IMR-90 (cell line): Measurements from ENCODE around the gene MRC2. TPM values are rescaled to one million over a fixed set of nuclear protein-coding genes. Genes with fewer than 3 reads are reported as not detected.

Experiments
- ATAC-seq: fragments of 200-7000 bp; cut with Tn5 transposase; 2 replicates; pipeline ENCODE4 v1.9.1; 2020; ENCODE audit warnings: low read depth, mild to moderate bottlenecking, moderate library complexity
- BruUV-seq: library from RNA; stranded (reverse); fragments of 400-500 nt; replicated peaks from 2 replicates; lab custom pipeline; 2021; lab: Mats Ljungman, UMichigan
- CTCF ChIA-PET: fragments of 300-600 bp; formaldehyde crosslinking; extraction: SDS; loops from one replicate; lab custom pipeline; 2021; ENCODE audit warnings: antibody characterized with exemption; lab: Yijun Ruan, JAX
- POLR2A ChIA-PET: fragments of 300-600 bp; sonication (Branson Sonifier 250); formaldehyde crosslinking; loops from one replicate; lab custom pipeline; 2022; ENCODE audit warnings: antibody characterized with exemption; ENCODE audit not compliant: unreplicated experiment; lab: Charles Lee
- DNase-seq: peaks from one replicate; pipeline ENCODE4 v3.0.0; 2013
- H2AFZ ChIP-seq: replicated peaks from 2 replicates; pipeline ENCODE3; 2013; ENCODE audit warnings: low read length, mild to moderate bottlenecking; ENCODE audit not compliant: poor library complexity
- H2AK5ac ChIP-seq: 2 replicates; pipeline ENCODE4 v1.6.1; 2013; ENCODE audit warnings: low read depth, low read length, inconsistent platforms
- H2AK9ac ChIP-seq: replicated peaks from 2 replicates; pipeline ENCODE3; 2013; ENCODE audit warnings: mild to moderate bottlenecking, low read depth, low read length, moderate library complexity; ENCODE audit not compliant: poor library complexity
- H2BK120ac ChIP-seq: 2 replicates; pipeline ENCODE4 v1.6.1; 2013; ENCODE audit warnings: low read depth, low read length, inconsistent platforms
- H2BK15ac ChIP-seq: 3 replicates; pipeline ENCODE4 v1.6.1; 2013; ENCODE audit warnings: low read depth, low read length, inconsistent platforms
- H2BK20ac ChIP-seq: 2 replicates; pipeline ENCODE4 v1.6.1; 2013; ENCODE audit warnings: low read depth, mild to moderate bottlenecking, inconsistent platforms, low read length, moderate library complexity
- H2BK5ac ChIP-seq: 2 replicates; pipeline ENCODE4 v1.6.1; 2013; ENCODE audit warnings: mild to moderate bottlenecking, low read depth, low read length, inconsistent platforms; ENCODE audit not compliant: poor library complexity, severe bottlenecking
- H3K14ac ChIP-seq: replicated peaks from 2 replicates; pipeline ENCODE4 v1.6.1; 2013; ENCODE audit warnings: low read depth, low read length, inconsistent platforms
- H3K18ac ChIP-seq: 2 replicates; pipeline ENCODE4 v1.6.1; 2013; ENCODE audit warnings: low read depth, low read length, control low read depth
- H3K23ac ChIP-seq: 2 replicates; pipeline ENCODE4 v1.6.1; 2013; ENCODE audit warnings: low read depth, low read length, inconsistent platforms
- H3K27ac ChIP-seq: 2 replicates; pipeline ENCODE4 v1.5.1; 2013; ENCODE audit warnings: mild to moderate bottlenecking, control low read depth, low read length; ENCODE audit not compliant: insufficient read depth
- H3K27me3 ChIP-seq: 2 replicates; pipeline ENCODE4 v1.6.1; 2013; ENCODE audit warnings: low read length; ENCODE audit not compliant: control insufficient read depth, insufficient read depth
- H3K36me3 ChIP-seq: 2 replicates; pipeline ENCODE4 v1.6.1; 2013; ENCODE audit warnings: low read length, mixed read lengths; ENCODE audit not compliant: control insufficient read depth, insufficient read depth
- H3K4ac ChIP-seq: 2 replicates; pipeline ENCODE4 v1.6.1; 2013; ENCODE audit warnings: low read depth, low read length, inconsistent platforms
- H3K4me1 ChIP-seq: 2 replicates; pipeline ENCODE4 v1.6.1; 2013; ENCODE audit warnings: low read length, mixed read lengths; ENCODE audit not compliant: control insufficient read depth, insufficient read depth
- H3K4me2 ChIP-seq: 2 replicates; pipeline ENCODE4 v1.6.1; 2013; ENCODE audit warnings: low read depth, mild to moderate bottlenecking, control low read depth, low read length, moderate library complexity
- H3K4me3 ChIP-seq: 2 replicates; pipeline ENCODE4 v1.5.1; 2013; ENCODE audit warnings: low read depth, mild to moderate bottlenecking, control low read depth, low read length, moderate library complexity; ENCODE audit not compliant: insufficient read depth
- H3K56ac ChIP-seq: 2 replicates; pipeline ENCODE4 v1.6.1; 2013; ENCODE audit warnings: low read length, inconsistent platforms; ENCODE audit not compliant: insufficient read depth; ENCODE audit errors: extremely low read depth
- H3K79me1 ChIP-seq, 2 experiments: 2 replicates each; pipeline ENCODE4 v1.6.1; 2013; ENCODE audit warnings: low read length in 2 of 2, inconsistent platforms in 1 of 2, low read depth in 1 of 2
- H3K9ac ChIP-seq: 2 replicates; pipeline ENCODE4 v1.6.1; 2013; ENCODE audit warnings: low read depth, low read length, control low read depth
- H3K9me1 ChIP-seq: 2 replicates; pipeline ENCODE4 v1.6.1; 2013; ENCODE audit warnings: low read length, inconsistent platforms; ENCODE audit not compliant: insufficient read depth
- H3K9me3 ChIP-seq: 2 replicates; pipeline ENCODE4 v1.6.1; 2013; ENCODE audit warnings: low read length; ENCODE audit not compliant: control insufficient read depth, insufficient read depth
- H4K20me1 ChIP-seq: 2 replicates; pipeline ENCODE4 v1.6.1; 2013; ENCODE audit warnings: low read length, inconsistent platforms; ENCODE audit not compliant: insufficient read depth
- H4K5ac ChIP-seq: 2 replicates; pipeline ENCODE4 v1.6.1; 2013; ENCODE audit warnings: mild to moderate bottlenecking, low read depth, low read length, control low read depth
- H4K8ac ChIP-seq, 2 experiments: 2 replicates each; pipeline ENCODE4 v1.6.1; 2013; ENCODE audit warnings: low read depth in 2 of 2, low read length in 2 of 2, control low read depth in 1 of 2, inconsistent platforms in 1 of 2
- H4K91ac ChIP-seq: 2 replicates; pipeline ENCODE4 v1.6.1; 2013; ENCODE audit warnings: low read depth, low read length, inconsistent platforms; ENCODE audit not compliant: insufficient read depth
- BHLHE40 ChIP-seq: fragments of 150-350 bp; IDR thresholded peaks from 2 replicates; pipeline ENCODE4 v1.6.1; 2016; ENCODE audit warnings: mild to moderate bottlenecking, low read depth, low read length
- CEBPB ChIP-seq: IDR thresholded peaks from 2 replicates; pipeline ENCODE4 v1.6.1; 2012; ENCODE audit warnings: low read depth, low read length, improper control_type of control experiment
- CHD1 ChIP-seq: IDR thresholded peaks from 2 replicates; pipeline ENCODE4 v1.6.1; 2012; ENCODE audit warnings: low read depth, low read length, improper control_type of control experiment
- FOS ChIP-seq: fragments of 150-350 bp; IDR thresholded peaks from 2 replicates; pipeline ENCODE4 v1.6.1; 2016; ENCODE audit warnings: low read depth, low read length
- MAFK ChIP-seq: IDR thresholded peaks from 2 replicates; pipeline ENCODE4 v1.6.1; 2012; ENCODE audit warnings: low read depth, low read length, improper control_type of control experiment
- MAZ ChIP-seq: IDR thresholded peaks from 2 replicates; pipeline ENCODE4 v1.6.1; 2012; ENCODE audit warnings: low read depth, mild to moderate bottlenecking, low read length, improper control_type of control experiment, moderate library complexity, borderline replicate concordance
- MXI1 ChIP-seq: IDR thresholded peaks from 2 replicates; pipeline ENCODE4 v1.6.1; 2012; ENCODE audit warnings: low read depth, mild to moderate bottlenecking, low read length, moderate library complexity, borderline replicate concordance
- NFE2L2 ChIP-seq: fragments of 150-350 bp; IDR thresholded peaks from 2 replicates; pipeline ENCODE4 v1.6.1; 2016; ENCODE audit warnings: low read depth, mild to moderate bottlenecking, low read length
- POLR2A ChIP-seq: IDR thresholded peaks from 2 replicates; pipeline ENCODE4 v1.6.1; 2012; ENCODE audit warnings: mild to moderate bottlenecking, low read depth, low read length
- RAD21 ChIP-seq: IDR thresholded peaks from 2 replicates; pipeline ENCODE4 v1.6.1; 2012; ENCODE audit warnings: low read length, improper control_type of control experiment
- RCOR1 ChIP-seq: IDR thresholded peaks from 2 replicates; pipeline ENCODE4 v1.6.1; 2012; ENCODE audit warnings: mild to moderate bottlenecking, low read length, improper control_type of control experiment; ENCODE audit not compliant: insufficient replicate concordance
- RFX5 ChIP-seq: IDR thresholded peaks from 2 replicates; pipeline ENCODE4 v1.8.0; 2012; ENCODE audit warnings: low read depth, mild to moderate bottlenecking, low read length, moderate library complexity
- SMC3 ChIP-seq: fragments of 150-350 bp; IDR thresholded peaks from 2 replicates; pipeline ENCODE4 v1.6.1; 2016; ENCODE audit warnings: low read depth, mild to moderate bottlenecking, antibody characterized with exemption, low read length, moderate library complexity
- WGBS, 2 experiments: methylation state at CpG; one replicate each; pipeline versions ENCODE4 v1.1.5 to v1.1.7; 2013; ENCODE audit warnings: missing lambda C conversion rate in 2 of 2; ENCODE audit not compliant: insufficient read length in 1 of 2; ENCODE audit errors: extremely low coverage in 2 of 2; 5-methylcytosine and 5-hydroxymethylcytosine counted together
- dilution Hi-C: fragments of 300-500 bp; cut with HindIII; formaldehyde crosslinking; loops from one replicate; pipeline ENCODE4 v1.14.3; 2018; ENCODE audit warnings: low sequenced_read_pairs; ENCODE audit not compliant: unreplicated experiment
- in situ Hi-C: fragments of 300-500 bp; cut with MboI; formaldehyde crosslinking; loops from 3 replicates; pipeline ENCODE4 v1.14.3; 2019; ENCODE audit warnings: low sequenced_read_pairs, inconsistent platforms, mixed read lengths
- intact Hi-C: fragments of 100-400 bp; cut with micrococcal nuclease; formaldehyde crosslinking; loops from 2 replicates; pipeline ENCODE4 v1.10.0; 2022
- polyA plus RNA-seq, 3 experiments: library from polyadenylated mRNA; depleted of rRNA; stranded (reverse); fragments of >200 nt; gene quantifications; 2 replicates each; pipeline ENCODE4 v1.2.3, GENCODE V29; 2012; ENCODE audit warnings: low replicate concordance in 1 of 3
- total RNA-seq: library from RNA; depleted of rRNA; stranded (reverse); fragments of >200 nt; gene quantifications from 2 replicates; pipeline ENCODE4 v1.2.3, GENCODE V29; 2012
- TF ChIP-seq, protein P1 (sequence below): conservative IDR thresholded peaks from 2 replicates; pipeline ENCODE4 v1.5.1; 2012; ENCODE audit warnings: mild to moderate bottlenecking, low read depth, low read length, improper control_type of control experiment
- TF ChIP-seq, protein P2 (sequence below): fragments of 150-350 bp; IDR thresholded peaks from 2 replicates; pipeline ENCODE4 v1.6.1; 2017; ENCODE audit warnings: mild to moderate bottlenecking, antibody characterized with exemption, low read length, low read depth
- TF ChIP-seq, protein P3 (sequence below): fragments of 150-350 bp; IDR thresholded peaks from 2 replicates; pipeline ENCODE4 v1.6.1; 2016; ENCODE audit warnings: low read depth, mild to moderate bottlenecking, low read length, moderate library complexity, borderline replicate concordance

Gene MRC2
- total and polyA plus RNA-seq, 2 of the 4 experiments (the other 2 are of a cell fraction), result 39.3 to 137 TPM

DNA sequence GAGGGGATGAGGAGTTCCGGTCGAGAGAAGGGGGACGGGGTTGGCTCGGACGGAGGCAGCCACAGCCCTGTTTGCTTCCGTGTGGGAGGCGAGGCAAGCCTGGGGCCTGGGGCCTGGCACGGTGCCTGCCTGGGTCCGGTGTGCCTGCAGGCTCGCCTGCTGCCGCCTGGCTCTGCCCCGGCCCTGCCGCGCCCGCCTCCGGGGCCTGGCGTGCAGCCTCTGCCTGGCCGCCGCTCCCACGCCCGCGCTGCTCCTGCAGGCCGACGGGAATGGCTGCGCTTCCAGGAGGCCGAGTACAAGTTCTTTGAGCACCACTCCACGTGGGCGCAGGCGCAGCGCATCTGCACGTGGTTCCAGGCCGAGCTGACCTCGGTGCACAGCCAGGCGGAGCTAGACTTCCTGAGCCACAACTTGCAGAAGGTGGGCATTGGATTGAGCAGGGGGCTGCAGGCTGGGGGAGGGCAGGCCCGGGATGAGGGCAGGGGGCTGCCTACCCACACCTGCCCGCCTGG lies 53.1 kb downstream of the MRC2 start:
- dilution Hi-C loops (no loop called here), intact Hi-C loops (no loop called here), in situ Hi-C loops (no loop called here)
- no peak overlapping the region for H2BK5ac ChIP-seq
- no peak overlapping the region for H3K23ac ChIP-seq
- no TSS peak for BruUV-seq
- no peak for ATAC-seq
- DNase-seq, result no peak
- H2AK5ac ChIP-seq, result no peak overlapping the region
- no peak overlapping the region for H3K4ac ChIP-seq
- TF ChIP-seq, protein P1, sequence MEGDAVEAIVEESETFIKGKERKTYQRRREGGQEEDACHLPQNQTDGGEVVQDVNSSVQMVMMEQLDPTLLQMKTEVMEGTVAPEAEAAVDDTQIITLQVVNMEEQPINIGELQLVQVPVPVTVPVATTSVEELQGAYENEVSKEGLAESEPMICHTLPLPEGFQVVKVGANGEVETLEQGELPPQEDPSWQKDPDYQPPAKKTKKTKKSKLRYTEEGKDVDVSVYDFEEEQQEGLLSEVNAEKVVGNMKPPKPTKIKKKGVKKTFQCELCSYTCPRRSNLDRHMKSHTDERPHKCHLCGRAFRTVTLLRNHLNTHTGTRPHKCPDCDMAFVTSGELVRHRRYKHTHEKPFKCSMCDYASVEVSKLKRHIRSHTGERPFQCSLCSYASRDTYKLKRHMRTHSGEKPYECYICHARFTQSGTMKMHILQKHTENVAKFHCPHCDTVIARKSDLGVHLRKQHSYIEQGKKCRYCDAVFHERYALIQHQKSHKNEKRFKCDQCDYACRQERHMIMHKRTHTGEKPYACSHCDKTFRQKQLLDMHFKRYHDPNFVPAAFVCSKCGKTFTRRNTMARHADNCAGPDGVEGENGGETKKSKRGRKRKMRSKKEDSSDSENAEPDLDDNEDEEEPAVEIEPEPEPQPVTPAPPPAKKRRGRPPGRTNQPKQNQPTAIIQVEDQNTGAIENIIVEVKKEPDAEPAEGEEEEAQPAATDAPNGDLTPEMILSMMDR, result no peak
- TF ChIP-seq RFX5 (no peak), MAZ (no peak), FOS (no peak), NFE2L2 (no peak), CHD1 (no peak), POLR2A (no peak), MAFK (no peak), MXI1 (no peak), CEBPB (no peak), BHLHE40 (no peak), RAD21 (no peak), SMC3 (no peak), RCOR1 (no peak)
- TF ChIP-seq, protein P2, sequence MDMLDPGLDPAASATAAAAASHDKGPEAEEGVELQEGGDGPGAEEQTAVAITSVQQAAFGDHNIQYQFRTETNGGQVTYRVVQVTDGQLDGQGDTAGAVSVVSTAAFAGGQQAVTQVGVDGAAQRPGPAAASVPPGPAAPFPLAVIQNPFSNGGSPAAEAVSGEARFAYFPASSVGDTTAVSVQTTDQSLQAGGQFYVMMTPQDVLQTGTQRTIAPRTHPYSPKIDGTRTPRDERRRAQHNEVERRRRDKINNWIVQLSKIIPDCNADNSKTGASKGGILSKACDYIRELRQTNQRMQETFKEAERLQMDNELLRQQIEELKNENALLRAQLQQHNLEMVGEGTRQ, result no peak
- TF ChIP-seq, protein P3, sequence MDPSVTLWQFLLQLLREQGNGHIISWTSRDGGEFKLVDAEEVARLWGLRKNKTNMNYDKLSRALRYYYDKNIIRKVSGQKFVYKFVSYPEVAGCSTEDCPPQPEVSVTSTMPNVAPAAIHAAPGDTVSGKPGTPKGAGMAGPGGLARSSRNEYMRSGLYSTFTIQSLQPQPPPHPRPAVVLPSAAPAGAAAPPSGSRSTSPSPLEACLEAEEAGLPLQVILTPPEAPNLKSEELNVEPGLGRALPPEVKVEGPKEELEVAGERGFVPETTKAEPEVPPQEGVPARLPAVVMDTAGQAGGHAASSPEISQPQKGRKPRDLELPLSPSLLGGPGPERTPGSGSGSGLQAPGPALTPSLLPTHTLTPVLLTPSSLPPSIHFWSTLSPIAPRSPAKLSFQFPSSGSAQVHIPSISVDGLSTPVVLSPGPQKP, result no peak
- no peaks in the 10 kb centered on the region for H3K9me1 ChIP-seq
- H3K9me3 ChIP-seq, result no peaks in the 10 kb centered on the region
- no peak overlapping the region for H3K4me2 ChIP-seq
- no peaks in the 10 kb centered on the region; the same call in 1 of the 2 replicates for H4K20me1 ChIP-seq
- no peak overlapping the region for H2AK9ac ChIP-seq
- no peak overlapping the region for H2BK15ac ChIP-seq
- H3K79me1 ChIP-seq, result peaks cover 2 to 7% of the 10 kb centered on the region in 2 experiments; a peak in 3 of 4 replicates
- H3K18ac ChIP-seq, result no peak overlapping the region
- H4K8ac ChIP-seq, result no peak overlapping the region
- ChIA-PET POLR2A (no interaction called here), CTCF (no interaction called here)
- no peak overlapping the region for H3K27ac ChIP-seq
- no peak overlapping the region for H3K9ac ChIP-seq
- peaks cover 72% of the 10 kb centered on the region for H3K36me3 ChIP-seq
- H2BK120ac ChIP-seq, result no peak overlapping the region
- H3K56ac ChIP-seq, result no peak overlapping the region
- no peak overlapping the region for H3K4me3 ChIP-seq
- H4K91ac ChIP-seq, result no peak overlapping the region
- no peak overlapping the region for H3K14ac ChIP-seq
- no peak overlapping the region for H4K5ac ChIP-seq
- H3K4me1 ChIP-seq, result no peaks in the 10 kb centered on the region
- H2AFZ ChIP-seq, result no peak overlapping the region
- 91% methylated on average over 21 of the region's 36 CpGs; no CpG with 5 or more reads in 1 of the 2 experiments for WGBS, 2 experiments
- H2BK20ac ChIP-seq, result no peak overlapping the region
- H3K27me3 ChIP-seq, result no peaks in the 10 kb centered on the region
